GM21825 (cell line): ENCODE results near the gene CCDC71L.
A peak's percentile ranks its signal among the peaks of the same experiment; 100 is the strongest.
"Not testable (repeated sequence)": the region's sequence is repeated elsewhere in the genome, so short reads cannot be mapped to it uniquely, and the experiment has no call there.

Experiments
- ATAC-seq: cut with Tn5 transposase; IDR thresholded peaks from one replicate; pipeline ENCODE4 v1.9.1; 2021; ENCODE audit warnings: mild to moderate bottlenecking, moderate library complexity; ENCODE audit not compliant: unreplicated experiment

CCDC71L gene

GRCh38 chr7:106660862-106661720, at the start of gene CCDC71L:
CCDC71L (minus strand) TSS chr7:106661158; CDS start chr7:106660896, 262 bp downstream.
- peak; percentile 72 for ATAC-seq

GRCh38 chr7:106709604-106710003, 48.6 kb upstream of the CCDC71L start:
- not testable (repeated sequence) for ATAC-seq

- no peak for ATAC-seq
Measured at GRCh38 chr7:106704000-106704840, 43.3 kb upstream of the CCDC71L start.

GRCh38 chr7:106693677-106694353, 32.9 kb upstream of the CCDC71L start:
- no peak for ATAC-seq

GRCh38 chr7:106692450-106693051, 31.6 kb upstream of the CCDC71L start:
- ATAC-seq, result no peak

- not testable (repeated sequence) for ATAC-seq
Measured at GRCh38 chr7:106688161-106688560, 27.2 kb upstream of the CCDC71L start.

GRCh38 chr7:106683941-106684340, 23.0 kb upstream of the CCDC71L start:
- no peak for ATAC-seq

- no peak for ATAC-seq
Measured at GRCh38 chr7:106681815-106682495, 21.0 kb upstream of the CCDC71L start.

- peak; percentile 80 for ATAC-seq
Measured at GRCh38 chr7:106679153-106679931, 18.4 kb upstream of the CCDC71L start.

- no peak for ATAC-seq
Measured at GRCh38 chr7:106678795-106679152, 17.8 kb upstream of the CCDC71L start.

GRCh38 chr7:106676506-106676905, 15.5 kb upstream of the CCDC71L start:
- ATAC-seq, result not testable (repeated sequence)

- ATAC-seq, result not testable (repeated sequence)
Measured at GRCh38 chr7:106673688-106674087, 12.7 kb upstream of the CCDC71L start.

- ATAC-seq, result not testable (repeated sequence)
Measured at GRCh38 chr7:106671930-106672329, 11.0 kb upstream of the CCDC71L start.

GRCh38 chr7:106671160-106671559, 10.2 kb upstream of the CCDC71L start:
- ATAC-seq, result no peak

- ATAC-seq, result no peak
Measured at GRCh38 chr7:106668861-106669524, 8.0 kb upstream of the CCDC71L start.

- no peak for ATAC-seq
Measured at GRCh38 chr7:106666353-106666752, 5.4 kb upstream of the CCDC71L start.

- ATAC-seq, result no peak
Measured at GRCh38 chr7:106664343-106664742, 3.4 kb upstream of the CCDC71L start.

GRCh38 chr7:106659963-106660861, 746 bp downstream of the CCDC71L start:
- ATAC-seq, result peak; percentile 63
